Fibroblast of villous mesenchyme (primary cell): ENCODE measurements around the gene SDHAF2. TPM values are rescaled to one million over a fixed set of nuclear protein-coding genes. Genes with fewer than 3 reads are reported as not detected.
A peak's percentile ranks its signal among the peaks of the same experiment; 100 is the strongest.
"Not testable (repeated sequence)": the region's sequence is repeated elsewhere in the genome, so short reads cannot be mapped to it uniquely, and the experiment has no call there.

Source experiments
- DNase-seq: peaks from one replicate; pipeline ENCODE4 v3.0.0-alpha.2; 2010; ENCODE audit warnings: low read depth
- H3K4me3 ChIP-seq: 2 replicates; pipeline ENCODE4 v1.5.1; 2011; ENCODE audit warnings: low read depth, mild to moderate bottlenecking, low read length
- CTCF ChIP-seq: IDR thresholded peaks from 2 replicates; pipeline ENCODE4 v1.5.1; 2012; ENCODE audit warnings: low read depth, mild to moderate bottlenecking, low read length; ENCODE audit not compliant: insufficient read depth
- total RNA-seq: library from RNA; depleted of rRNA; stranded (reverse); fragments of >200 nt; gene quantifications from 2 replicates; pipeline ENCODE4 v1.2.3, GENCODE V29; 2012

Gene SDHAF2
- total RNA-seq, 1 donor, result 37.6 TPM

GRCh38 chr11:61474013-61474643, 44.2 kb downstream of the SDHAF2 start:
- no peak for DNase-seq
- no peak for TF ChIP-seq CTCF
- no peak overlapping the region for H3K4me3 ChIP-seq

GRCh38 chr11:61475433-61475832, 45.5 kb downstream of the SDHAF2 start:
- DNase-seq, result no peak
- H3K4me3 ChIP-seq, result no peak overlapping the region
- TF ChIP-seq CTCF, result no peak

- H3K4me3 ChIP-seq, result no peak overlapping the region
- no peak for TF ChIP-seq CTCF
- DNase-seq, result no peak
Measured at GRCh38 chr11:61476371-61476770, 46.4 kb downstream of the SDHAF2 start.

- no peak overlapping the region for H3K4me3 ChIP-seq
- TF ChIP-seq CTCF, result no peak
- no peak for DNase-seq
Measured at GRCh38 chr11:61477126-61477525, 47.2 kb downstream of the SDHAF2 start.

- peak; percentile 88 for TF ChIP-seq CTCF
- DNase-seq, result peak; percentile 25
- H3K4me3 ChIP-seq, result no peak overlapping the region
Measured at GRCh38 chr11:61477727-61478148, 47.8 kb downstream of the SDHAF2 start.

GRCh38 chr11:61479360-61480058, 49.6 kb downstream of the SDHAF2 start:
- DNase-seq, H3K4me3 ChIP-seq: not testable (repeated sequence)

- H3K4me3 ChIP-seq, result no peak overlapping the region
- no peak for DNase-seq
- no peak for TF ChIP-seq CTCF
Measured at GRCh38 chr11:61480261-61480993, 50.5 kb downstream of the SDHAF2 start.
